Activated CD8-positive, alpha-beta memory T cell treated with anti-CD3 and anti-CD28 coated beads, Interleukin-2, amount 50 U/mL, for 24 hours (primary cell): Measurements from ENCODE around the gene CAPRIN2.
A peak's percentile ranks its signal among the peaks of the same experiment; 100 is the strongest.

ENCODE experiments used
- DNase-seq: peaks from one replicate; pipeline ENCODE4 v3.0.0-alpha.2; 2020; ENCODE audit errors: extremely low read depth

Gene CAPRIN2

DNA sequence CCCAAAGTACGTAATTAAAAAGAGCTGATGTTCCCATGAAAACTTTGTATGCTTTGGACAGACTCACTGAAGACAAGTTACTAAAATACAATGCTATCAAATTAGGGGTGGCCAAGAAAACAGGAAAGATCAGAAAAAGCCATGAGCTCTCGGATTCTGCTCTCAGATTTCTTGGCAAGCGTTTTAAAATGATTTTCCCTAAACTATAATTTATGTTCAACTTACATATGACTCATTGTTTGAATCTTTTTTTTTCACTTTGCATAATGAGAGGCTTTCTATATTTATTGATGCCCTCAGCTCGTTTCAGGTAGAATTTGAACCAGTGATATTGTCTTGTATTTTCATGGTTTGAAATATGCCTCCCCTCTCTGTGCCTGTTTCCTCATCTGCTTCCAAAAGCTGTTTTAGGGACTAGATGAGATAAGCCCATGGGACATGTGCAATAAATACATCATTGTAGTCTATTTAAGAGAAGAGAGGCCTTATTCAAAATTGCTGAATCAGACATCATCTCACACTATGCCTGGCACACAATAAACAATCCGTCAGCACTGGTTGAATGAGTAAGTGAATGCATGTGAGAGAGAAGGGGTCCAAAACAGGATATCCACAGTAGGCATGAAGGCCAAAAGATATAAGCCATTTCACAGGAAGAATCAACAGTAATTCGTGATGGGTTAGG is 54.4 kb downstream of the CAPRIN2 start:
- DNase-seq = no peak

GRCh38 chr12:30698346-30698745 is 56.4 kb downstream of the CAPRIN2 start:
- DNase-seq = no peak

DNA sequence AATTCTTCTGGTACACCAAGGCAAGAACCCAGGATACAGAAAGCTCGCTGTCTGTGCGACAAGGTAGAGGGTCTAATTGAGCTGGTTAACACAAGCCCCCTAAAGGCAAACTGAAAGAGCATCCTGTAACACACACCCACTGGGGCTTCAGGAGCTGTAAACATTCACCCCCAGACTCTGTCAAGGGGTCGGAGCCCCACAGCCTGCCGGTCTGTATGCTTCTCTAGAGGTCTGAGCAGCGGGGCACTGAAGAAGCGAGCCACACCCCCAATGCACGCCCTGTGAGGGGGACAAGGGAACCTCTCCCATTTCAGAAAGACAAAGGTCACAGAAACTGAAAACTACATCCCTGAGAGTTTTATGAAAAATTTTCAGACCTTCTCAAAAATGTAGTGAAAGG is 57.8 kb downstream of the CAPRIN2 start:
- DNase-seq = no peak

- DNase-seq = no peak
Observed at GRCh38 chr12:30696486-30696885, 58.3 kb downstream of the CAPRIN2 start.

DNA sequence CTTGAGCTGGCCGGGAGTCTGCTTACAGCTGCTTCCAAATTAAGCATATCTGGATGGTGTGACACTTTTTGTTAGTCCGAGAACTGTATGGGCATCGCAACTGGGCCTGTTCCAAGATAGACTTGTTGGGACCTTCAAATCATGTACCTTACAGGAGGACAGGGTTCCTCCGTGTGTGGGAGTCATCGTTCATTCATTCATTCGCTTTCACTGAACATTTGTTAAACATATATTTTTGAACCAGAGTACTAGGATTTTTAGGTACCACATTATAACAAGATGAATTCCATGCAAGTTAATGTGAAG is 58.7 kb downstream of the CAPRIN2 start:
- no peak for DNase-seq

DNA sequence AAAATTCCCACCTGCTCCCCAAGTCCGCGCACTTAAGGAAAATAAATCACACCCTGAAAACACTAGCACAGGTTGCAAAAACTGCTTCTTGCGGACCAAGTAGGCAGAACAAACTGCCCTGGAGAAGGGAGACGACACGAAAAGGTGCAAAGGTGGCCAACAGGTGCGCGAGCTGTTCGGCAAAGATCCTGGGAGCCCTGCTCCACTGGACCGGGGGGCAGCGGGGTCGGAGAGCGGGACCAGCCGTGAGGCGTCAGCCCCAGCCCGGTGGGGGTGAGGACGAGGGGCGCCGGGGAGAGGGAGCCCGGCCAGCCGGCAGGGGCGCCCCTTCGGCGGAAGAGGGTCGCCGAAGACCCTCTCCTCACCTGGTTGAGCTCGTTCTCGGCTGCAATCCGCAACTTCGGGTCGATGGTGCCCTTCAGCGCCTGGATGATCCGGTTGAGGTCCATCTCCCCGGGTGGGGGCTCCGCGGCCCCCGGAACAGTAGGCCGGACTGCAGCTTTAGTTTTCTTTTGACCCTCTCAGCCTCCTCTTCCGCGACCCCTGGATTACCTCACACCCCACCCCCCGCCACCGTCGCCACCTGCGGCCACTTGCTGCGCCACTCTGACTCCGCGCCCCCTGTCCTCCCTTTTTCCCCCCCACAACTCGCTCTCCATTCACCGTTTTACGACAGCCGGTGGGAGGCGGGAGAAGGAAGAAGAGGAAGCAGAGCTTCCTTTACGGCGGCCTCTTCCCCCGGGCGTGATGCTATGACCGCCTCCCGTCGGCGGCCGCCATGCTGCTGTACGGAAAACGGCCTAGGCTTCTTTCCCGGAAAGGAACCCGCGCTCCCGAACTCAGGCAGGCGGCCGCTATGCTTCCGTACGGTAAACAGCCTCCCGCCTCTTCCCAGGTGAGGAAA is 59.3 kb downstream of the CAPRIN2 start, which contains the start of gene IPO8:
Gene IPO8, minus strand, starts transcription at position 671 of the 904 bp plus-strand sequence. Its CDS starts 222 bp downstream, at position 449.
- DNase-seq = peak; percentile 80

- DNase-seq = no peak
Observed at GRCh38 chr12:30694412-30695198, 60.1 kb downstream of the CAPRIN2 start.

DNA sequence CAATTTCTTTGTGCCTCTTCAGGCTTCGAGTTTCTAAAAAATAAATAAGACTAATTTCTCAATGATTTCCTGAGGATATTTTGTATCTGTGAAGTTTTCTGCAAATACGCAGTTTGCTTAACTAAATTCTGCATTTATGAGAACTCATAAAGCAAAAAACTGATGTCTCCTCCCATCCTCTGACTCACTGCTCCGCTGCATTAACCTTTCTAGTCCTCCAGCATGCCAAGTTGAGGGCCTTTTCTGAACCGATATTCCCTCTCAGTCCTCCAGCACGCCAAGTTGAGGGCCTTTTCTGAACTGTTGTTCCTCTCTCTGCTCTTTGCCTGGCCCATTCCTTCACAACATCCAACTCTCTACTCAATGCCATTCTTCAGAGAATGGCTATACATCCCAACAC is 62.3 kb downstream of the CAPRIN2 start:
- no peak for DNase-seq

DNA sequence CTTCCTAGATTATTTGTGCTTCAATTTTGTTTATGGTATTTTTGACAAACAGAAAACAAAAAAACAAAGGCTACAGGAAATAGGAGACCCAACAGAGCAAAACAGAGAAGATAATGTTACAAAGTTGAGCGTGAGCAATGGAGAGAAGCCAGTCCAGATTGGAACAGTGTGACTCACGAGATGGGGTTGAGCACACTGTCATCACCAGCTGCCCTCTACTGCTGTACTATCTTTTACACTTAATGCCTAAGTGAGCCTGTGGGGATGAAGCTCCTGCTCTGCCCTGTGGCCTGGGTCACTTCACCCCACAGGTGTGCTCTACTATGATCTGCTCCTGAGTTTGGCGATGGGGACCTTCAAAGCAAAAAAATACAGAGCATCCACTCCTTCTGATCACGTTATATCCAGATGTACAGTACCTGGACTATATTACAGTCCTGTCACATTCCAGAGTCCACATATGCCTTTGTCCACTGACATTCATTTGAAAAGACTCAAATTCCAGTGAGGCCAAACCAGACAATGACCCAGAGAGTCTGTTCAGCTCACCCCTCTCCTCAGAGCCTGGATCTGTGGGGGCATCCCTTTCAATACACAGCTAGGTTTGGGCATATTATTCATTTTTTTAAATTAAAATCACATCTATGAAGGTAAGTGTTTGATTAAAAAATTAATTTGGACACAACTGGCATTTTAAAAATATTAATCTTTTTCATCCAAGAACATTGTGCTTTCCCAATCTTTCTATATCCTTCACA is 63.5 kb downstream of the CAPRIN2 start:
- no peak for DNase-seq

GRCh38 chr12:30687265-30687986 is 67.3 kb downstream of the CAPRIN2 start:
- no peak for DNase-seq

DNA sequence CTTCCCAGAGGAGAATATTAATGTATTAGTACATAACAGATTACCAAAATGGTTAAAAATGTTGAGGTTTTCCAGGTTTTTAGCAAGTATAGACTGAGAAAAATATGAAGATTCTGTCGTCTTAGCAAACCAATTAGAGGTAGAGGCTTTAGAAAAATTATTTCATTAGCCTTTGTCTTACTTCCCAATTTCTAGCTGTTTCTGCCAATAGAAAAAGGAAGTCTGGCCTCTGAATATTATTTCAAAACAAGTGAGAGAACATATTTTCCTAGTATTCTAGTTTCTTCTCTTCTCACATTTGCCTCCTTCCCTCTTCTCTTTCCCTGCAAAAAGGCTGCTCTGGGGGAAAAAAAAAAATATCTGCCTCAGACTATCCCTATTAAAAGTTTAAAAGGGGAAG is 75.5 kb downstream of the CAPRIN2 start:
- DNase-seq = no peak

GRCh38 chr12:30678221-30678620 is 76.5 kb downstream of the CAPRIN2 start:
- no peak for DNase-seq

- no peak for DNase-seq
Observed at GRCh38 chr12:30661210-30661609, 93.5 kb downstream of the CAPRIN2 start.
